Measurements from ENCODE around the gene DEGS2. TPM values are rescaled to one million over a fixed set of nuclear protein-coding genes. Genes with fewer than 3 reads are reported as not detected.

The DEGS2 gene
- total RNA-seq, 1 experiment from 2014 or later = 1.6 TPM

DNA sequence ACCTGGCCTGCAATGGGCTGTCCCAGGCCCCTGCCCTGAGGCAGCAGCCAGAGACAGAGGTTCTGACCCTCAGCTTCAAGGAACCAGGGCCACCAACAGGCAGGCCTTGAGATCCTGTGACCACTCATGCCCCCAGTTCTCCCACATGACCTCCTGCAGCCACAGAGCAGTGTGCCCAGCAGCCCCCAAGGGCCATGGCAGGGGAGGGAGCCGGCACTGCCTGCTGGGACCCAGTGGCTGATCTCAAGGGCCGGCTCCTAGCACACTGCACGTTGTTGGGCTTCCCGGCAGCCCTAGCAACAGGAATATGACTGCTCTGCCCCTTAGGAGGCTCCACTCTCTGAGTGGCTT, 14.8 kb downstream of the DEGS2 start:
- Mint-ChIP-seq H3K4me3 (no peak overlapping the region), H3K9me3 (no peaks in the 10 kb centered on the region), H3K36me3 (no peaks in the 10 kb centered on the region), H3K4me1 (peaks cover 8% of the 10 kb centered on the region), H3K27ac (no peak overlapping the region), H3K27me3 (ENCODE audit: low read depth) (no peaks in the 10 kb centered on the region)
- ChIA-PET CTCF (interaction anchor here (9.5 kb wide), 1 partner anchor 9 kb away, joined by 136 read pairs; no protein-coding TSS in a partner anchor), POLR2A (no interaction called here)
- ATAC-seq (no peak), DNase-seq (ENCODE audit: low spot score) (no peak)
- TF ChIP-seq MYBL2 (CRISPR knock-in tag; IDR thresholded peaks at IDR 0.05) = no peak
- TF ChIP-seq, protein P1, sequence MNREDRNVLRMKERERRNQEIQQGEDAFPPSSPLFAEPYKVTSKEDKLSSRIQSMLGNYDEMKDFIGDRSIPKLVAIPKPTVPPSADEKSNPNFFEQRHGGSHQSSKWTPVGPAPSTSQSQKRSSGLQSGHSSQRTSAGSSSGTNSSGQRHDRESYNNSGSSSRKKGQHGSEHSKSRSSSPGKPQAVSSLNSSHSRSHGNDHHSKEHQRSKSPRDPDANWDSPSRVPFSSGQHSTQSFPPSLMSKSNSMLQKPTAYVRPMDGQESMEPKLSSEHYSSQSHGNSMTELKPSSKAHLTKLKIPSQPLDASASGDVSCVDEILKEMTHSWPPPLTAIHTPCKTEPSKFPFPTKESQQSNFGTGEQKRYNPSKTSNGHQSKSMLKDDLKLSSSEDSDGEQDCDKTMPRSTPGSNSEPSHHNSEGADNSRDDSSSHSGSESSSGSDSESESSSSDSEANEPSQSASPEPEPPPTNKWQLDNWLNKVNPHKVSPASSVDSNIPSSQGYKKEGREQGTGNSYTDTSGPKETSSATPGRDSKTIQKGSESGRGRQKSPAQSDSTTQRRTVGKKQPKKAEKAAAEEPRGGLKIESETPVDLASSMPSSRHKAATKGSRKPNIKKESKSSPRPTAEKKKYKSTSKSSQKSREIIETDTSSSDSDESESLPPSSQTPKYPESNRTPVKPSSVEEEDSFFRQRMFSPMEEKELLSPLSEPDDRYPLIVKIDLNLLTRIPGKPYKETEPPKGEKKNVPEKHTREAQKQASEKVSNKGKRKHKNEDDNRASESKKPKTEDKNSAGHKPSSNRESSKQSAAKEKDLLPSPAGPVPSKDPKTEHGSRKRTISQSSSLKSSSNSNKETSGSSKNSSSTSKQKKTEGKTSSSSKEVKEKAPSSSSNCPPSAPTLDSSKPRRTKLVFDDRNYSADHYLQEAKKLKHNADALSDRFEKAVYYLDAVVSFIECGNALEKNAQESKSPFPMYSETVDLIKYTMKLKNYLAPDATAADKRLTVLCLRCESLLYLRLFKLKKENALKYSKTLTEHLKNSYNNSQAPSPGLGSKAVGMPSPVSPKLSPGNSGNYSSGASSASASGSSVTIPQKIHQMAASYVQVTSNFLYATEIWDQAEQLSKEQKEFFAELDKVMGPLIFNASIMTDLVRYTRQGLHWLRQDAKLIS (CRISPR knock-in tag; IDR thresholded peaks at IDR 0.05; ENCODE audit: borderline replicate concordance) = no peak
- TF ChIP-seq ZNF416 (CRISPR knock-in tag; IDR thresholded peaks at IDR 0.05) = no peak
- no peak for TF ChIP-seq NR3C1 (CRISPR knock-in tag; conservative IDR thresholded peaks at IDR 0.05; ENCODE audit: low read depth)
- TF ChIP-seq, protein P2, sequence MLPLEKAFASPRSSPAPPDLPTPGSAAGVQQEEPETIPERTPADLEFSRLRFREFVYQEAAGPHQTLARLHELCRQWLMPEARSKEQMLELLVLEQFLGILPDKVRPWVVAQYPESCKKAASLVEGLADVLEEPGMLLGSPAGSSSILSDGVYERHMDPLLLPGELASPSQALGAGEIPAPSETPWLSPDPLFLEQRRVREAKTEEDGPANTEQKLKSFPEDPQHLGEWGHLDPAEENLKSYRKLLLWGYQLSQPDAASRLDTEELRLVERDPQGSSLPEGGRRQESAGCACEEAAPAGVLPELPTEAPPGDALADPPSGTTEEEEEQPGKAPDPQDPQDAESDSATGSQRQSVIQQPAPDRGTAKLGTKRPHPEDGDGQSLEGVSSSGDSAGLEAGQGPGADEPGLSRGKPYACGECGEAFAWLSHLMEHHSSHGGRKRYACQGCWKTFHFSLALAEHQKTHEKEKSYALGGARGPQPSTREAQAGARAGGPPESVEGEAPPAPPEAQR (CRISPR knock-in tag; IDR thresholded peaks at IDR 0.05) = no peak
- TF ChIP-seq, protein P3, sequence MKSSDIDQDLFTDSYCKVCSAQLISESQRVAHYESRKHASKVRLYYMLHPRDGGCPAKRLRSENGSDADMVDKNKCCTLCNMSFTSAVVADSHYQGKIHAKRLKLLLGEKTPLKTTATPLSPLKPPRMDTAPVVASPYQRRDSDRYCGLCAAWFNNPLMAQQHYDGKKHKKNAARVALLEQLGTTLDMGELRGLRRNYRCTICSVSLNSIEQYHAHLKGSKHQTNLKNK (CRISPR knock-in tag; IDR thresholded peaks at IDR 0.05) = no peak
- TF ChIP-seq TCF7 (CRISPR knock-in tag; IDR thresholded peaks at IDR 0.05; ENCODE audit: low read depth) = no peak
- no peak for TF ChIP-seq ZNF396 (CRISPR knock-in tag; IDR thresholded peaks at IDR 0.05; ENCODE audit: borderline replicate concordance)
- no peak for TF ChIP-seq SP1 (CRISPR knock-in tag; conservative IDR thresholded peaks at IDR 0.05)
- no peak for TF ChIP-seq TEAD4 (CRISPR knock-in tag; IDR thresholded peaks at IDR 0.05)
- TF ChIP-seq FOXK1 (CRISPR knock-in tag; IDR thresholded peaks at IDR 0.05) = no peak
- TF ChIP-seq NR2C2 (CRISPR knock-in tag; IDR thresholded peaks at IDR 0.05) = no peak
- TF ChIP-seq FOXJ3 (CRISPR knock-in tag; IDR thresholded peaks at IDR 0.05; ENCODE audit: borderline replicate concordance) = no peak
- TF ChIP-seq ZNF423 (CRISPR knock-in tag; IDR thresholded peaks at IDR 0.05) = no peak
- no peak for TF ChIP-seq JUN (CRISPR knock-in tag; IDR thresholded peaks at IDR 0.05)
- TF ChIP-seq ERG (CRISPR knock-in tag; IDR thresholded peaks at IDR 0.05) = no peak
- no peak for TF ChIP-seq SMAD3 (CRISPR knock-in tag; IDR thresholded peaks at IDR 0.05; ENCODE audit: borderline replicate concordance)
- no peak for TF ChIP-seq ZNF263 (CRISPR knock-in tag; IDR thresholded peaks at IDR 0.05; ENCODE audit: low read depth)
- TF ChIP-seq RORB (CRISPR knock-in tag; IDR thresholded peaks at IDR 0.05) = no peak
- TF ChIP-seq, protein P4, sequence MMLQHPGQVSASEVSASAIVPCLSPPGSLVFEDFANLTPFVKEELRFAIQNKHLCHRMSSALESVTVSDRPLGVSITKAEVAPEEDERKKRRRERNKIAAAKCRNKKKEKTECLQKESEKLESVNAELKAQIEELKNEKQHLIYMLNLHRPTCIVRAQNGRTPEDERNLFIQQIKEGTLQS (CRISPR knock-in tag; conservative IDR thresholded peaks at IDR 0.05) = no peak

DNA sequence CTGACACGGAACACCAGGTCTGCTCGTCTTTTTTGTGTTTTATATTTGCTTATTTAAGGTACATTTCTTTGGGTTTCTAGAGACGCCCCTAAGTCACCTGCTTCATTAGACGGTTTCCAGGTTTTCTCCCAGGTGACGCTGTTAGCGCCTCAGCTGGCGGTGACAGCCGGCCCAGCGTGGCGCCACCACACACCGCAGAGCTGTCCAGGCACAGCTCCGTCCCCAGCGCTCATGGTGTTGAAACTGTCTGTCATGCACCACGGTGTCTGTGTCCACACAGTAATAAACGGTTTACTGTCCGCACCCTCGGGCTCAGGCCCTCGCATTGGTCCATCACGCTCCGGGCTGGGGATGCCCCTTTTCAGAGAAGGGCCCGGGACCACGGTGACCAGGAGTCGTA, 15.5 kb downstream of the DEGS2 start:
- peaks cover 8% of the 10 kb centered on the region for H3K4me1 Mint-ChIP-seq
- ATAC-seq (no peak), DNase-seq (ENCODE audit: low spot score) (no peak)
- ChIA-PET POLR2A (no interaction called here), CTCF (interaction anchor here (3.9 to 9.5 kb wide), 2 partner anchors 10 to 49 kb away, joined by 26 to 136 read pairs; no protein-coding TSS in a partner anchor)
- H3K27me3 Mint-ChIP-seq (ENCODE audit: low read depth) = no peaks in the 10 kb centered on the region
- H3K4me3 Mint-ChIP-seq = no peak overlapping the region
- H3K27ac Mint-ChIP-seq = no peak overlapping the region
- no peaks in the 10 kb centered on the region for H3K9me3 Mint-ChIP-seq
- no peaks in the 10 kb centered on the region for H3K36me3 Mint-ChIP-seq
- no peak for TF ChIP-seq ZNF396 (CRISPR knock-in tag; IDR thresholded peaks at IDR 0.05; ENCODE audit: borderline replicate concordance)
- no peak for TF ChIP-seq ZNF232 (CRISPR knock-in tag; IDR thresholded peaks at IDR 0.05)
- no peak for TF ChIP-seq ERG (CRISPR knock-in tag; IDR thresholded peaks at IDR 0.05)
- no peak for TF ChIP-seq E2F4 (CRISPR knock-in tag; IDR thresholded peaks at IDR 0.05; ENCODE audit: borderline replicate concordance, low read depth)
- TF ChIP-seq, protein P5, sequence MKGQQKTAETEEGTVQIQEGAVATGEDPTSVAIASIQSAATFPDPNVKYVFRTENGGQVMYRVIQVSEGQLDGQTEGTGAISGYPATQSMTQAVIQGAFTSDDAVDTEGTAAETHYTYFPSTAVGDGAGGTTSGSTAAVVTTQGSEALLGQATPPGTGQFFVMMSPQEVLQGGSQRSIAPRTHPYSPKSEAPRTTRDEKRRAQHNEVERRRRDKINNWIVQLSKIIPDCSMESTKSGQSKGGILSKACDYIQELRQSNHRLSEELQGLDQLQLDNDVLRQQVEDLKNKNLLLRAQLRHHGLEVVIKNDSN (CRISPR knock-in tag; IDR thresholded peaks at IDR 0.05) = no peak
- TF ChIP-seq SP1 (CRISPR knock-in tag; conservative IDR thresholded peaks at IDR 0.05) = no peak
- TF ChIP-seq, protein P6, sequence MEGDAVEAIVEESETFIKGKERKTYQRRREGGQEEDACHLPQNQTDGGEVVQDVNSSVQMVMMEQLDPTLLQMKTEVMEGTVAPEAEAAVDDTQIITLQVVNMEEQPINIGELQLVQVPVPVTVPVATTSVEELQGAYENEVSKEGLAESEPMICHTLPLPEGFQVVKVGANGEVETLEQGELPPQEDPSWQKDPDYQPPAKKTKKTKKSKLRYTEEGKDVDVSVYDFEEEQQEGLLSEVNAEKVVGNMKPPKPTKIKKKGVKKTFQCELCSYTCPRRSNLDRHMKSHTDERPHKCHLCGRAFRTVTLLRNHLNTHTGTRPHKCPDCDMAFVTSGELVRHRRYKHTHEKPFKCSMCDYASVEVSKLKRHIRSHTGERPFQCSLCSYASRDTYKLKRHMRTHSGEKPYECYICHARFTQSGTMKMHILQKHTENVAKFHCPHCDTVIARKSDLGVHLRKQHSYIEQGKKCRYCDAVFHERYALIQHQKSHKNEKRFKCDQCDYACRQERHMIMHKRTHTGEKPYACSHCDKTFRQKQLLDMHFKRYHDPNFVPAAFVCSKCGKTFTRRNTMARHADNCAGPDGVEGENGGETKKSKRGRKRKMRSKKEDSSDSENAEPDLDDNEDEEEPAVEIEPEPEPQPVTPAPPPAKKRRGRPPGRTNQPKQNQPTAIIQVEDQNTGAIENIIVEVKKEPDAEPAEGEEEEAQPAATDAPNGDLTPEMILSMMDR (IDR thresholded peaks at IDR 0.05) = no peak

All from WTC11 (cell line).